NT2/D1 (cell line): ENCODE results near the gene TOX3.

Source experiments
- DNase-seq: peaks from one replicate; pipeline ENCODE4 v3.0.0-alpha.2; 2011; ENCODE audit warnings: low read depth, low spot score
- H3K27me3 ChIP-seq: 2 replicates; pipeline ENCODE4 v1.6.0; 2011; ENCODE audit warnings: mild to moderate bottlenecking; ENCODE audit not compliant: insufficient read length, insufficient read depth
- H3K36me3 ChIP-seq: 2 replicates; pipeline ENCODE4 v1.6.1; 2011; ENCODE audit warnings: mild to moderate bottlenecking, low read length, mixed read lengths; ENCODE audit not compliant: insufficient read depth, insufficient read length
- H3K4me1 ChIP-seq: 2 replicates; pipeline ENCODE4 v1.5.1; 2011; ENCODE audit not compliant: insufficient read depth, insufficient read length
- H3K4me3 ChIP-seq: 2 replicates; pipeline ENCODE4 v1.5.1; 2011; ENCODE audit warnings: low read depth; ENCODE audit not compliant: insufficient read length
- H3K9ac ChIP-seq: 2 replicates; pipeline ENCODE4 v1.6.0; 2011; ENCODE audit warnings: low read depth; ENCODE audit not compliant: insufficient read length
- H3K9me3 ChIP-seq: 2 replicates; pipeline ENCODE4 v1.5.1; 2011; ENCODE audit warnings: mild to moderate bottlenecking, low read length; ENCODE audit not compliant: insufficient read depth
- SUZ12 ChIP-seq: IDR thresholded peaks from 2 replicates; pipeline ENCODE4 v1.6.1; 2011; ENCODE audit not compliant: insufficient read length, insufficient read depth; ENCODE audit errors: extremely low read depth
- YY1 ChIP-seq: IDR thresholded peaks from 2 replicates; pipeline ENCODE4 v1.6.1; 2011; ENCODE audit not compliant: insufficient read length, insufficient read depth
- ZNF274 ChIP-seq: IDR thresholded peaks from 2 replicates; pipeline ENCODE4 v1.6.1; 2011; ENCODE audit warnings: mild to moderate bottlenecking, low read depth, low read length

Gene TOX3

GRCh38 chr16:52547004-52547833 lies at the start of gene TOX3:
Gene TOX3, minus strand, starts transcription at chr16:52547143. Its CDS starts 420 bp downstream, at chr16:52546723.
- H3K36me3 ChIP-seq: no peaks in the 10 kb centered on the region
- peak within 1 kb of the TSS; percentile 77 for H3K4me3 ChIP-seq
- no peaks in the 10 kb centered on the region for H3K9me3 ChIP-seq
- H3K9ac ChIP-seq: peak within 1 kb of the TSS; percentile 84
- DNase-seq: no peak
- peaks cover 27% of the 10 kb centered on the region for H3K27me3 ChIP-seq
- TF ChIP-seq YY1 (no peak), ZNF274 (no peak), SUZ12 (no peak)
- peaks cover 5% of the 10 kb centered on the region for H3K4me1 ChIP-seq

GRCh38 chr16:52592778-52593177 lies 45.8 kb upstream of the TOX3 start:
- Histone ChIP-seq H3K9me3 (no peaks in the 10 kb centered on the region), H3K9ac (no peak overlapping the region), H3K36me3 (no peaks in the 10 kb centered on the region), H3K27me3 (no peaks in the 10 kb centered on the region), H3K4me1 (no peaks in the 10 kb centered on the region), H3K4me3 (no peak overlapping the region)
- TF ChIP-seq YY1 (no peak), SUZ12 (no peak), ZNF274 (no peak)
- no peak for DNase-seq

- Histone ChIP-seq H3K4me3 (no peak overlapping the region), H3K9me3 (no peaks in the 10 kb centered on the region), H3K36me3 (no peaks in the 10 kb centered on the region), H3K9ac (no peak overlapping the region), H3K27me3 (no peaks in the 10 kb centered on the region), H3K4me1 (no peaks in the 10 kb centered on the region)
- no peak for DNase-seq
- TF ChIP-seq YY1 (no peak), SUZ12 (no peak), ZNF274 (no peak)
Measured at GRCh38 chr16:52591934-52592592, 45.1 kb upstream of the TOX3 start.

GRCh38 chr16:52591471-52591870 lies 44.5 kb upstream of the TOX3 start:
- TF ChIP-seq SUZ12 (no peak), ZNF274 (no peak), YY1 (no peak)
- H3K9me3 ChIP-seq: no peaks in the 10 kb centered on the region
- H3K4me1 ChIP-seq: no peaks in the 10 kb centered on the region
- no peak for DNase-seq
- H3K36me3 ChIP-seq: no peaks in the 10 kb centered on the region
- no peak overlapping the region for H3K4me3 ChIP-seq
- no peak overlapping the region for H3K9ac ChIP-seq
- H3K27me3 ChIP-seq: no peaks in the 10 kb centered on the region

- Histone ChIP-seq H3K9me3 (0 out of 2 replicates have a peak, but pooled peaks cover 4% of the 10 kb centered on the region), H3K4me1 (no peaks in the 10 kb centered on the region), H3K27me3 (no peaks in the 10 kb centered on the region), H3K4me3 (no peak overlapping the region), H3K36me3 (no peaks in the 10 kb centered on the region), H3K9ac (no peak overlapping the region)
- TF ChIP-seq YY1 (no peak), SUZ12 (no peak), ZNF274 (no peak)
- no peak for DNase-seq
Measured at GRCh38 chr16:52586159-52586558, 39.2 kb upstream of the TOX3 start.

- Histone ChIP-seq H3K4me3 (no peak overlapping the region), H3K4me1 (no peaks in the 10 kb centered on the region), H3K9ac (no peak overlapping the region), H3K9me3 (0 out of 2 replicates have a peak, but pooled peaks cover 4% of the 10 kb centered on the region), H3K27me3 (no peaks in the 10 kb centered on the region), H3K36me3 (no peaks in the 10 kb centered on the region)
- no peak for TF ChIP-seq ZNF274
- TF ChIP-seq SUZ12: no peak
- no peak for TF ChIP-seq YY1
- no peak for DNase-seq
Measured at GRCh38 chr16:52584354-52585320, 37.7 kb upstream of the TOX3 start.
